HPDE6-E6E7 (cell line): Measurements from ENCODE around the gene AK5.
A peak's percentile ranks its signal among the peaks of the same experiment; 100 is the strongest.
"Not testable (repeated sequence)": the region's sequence is repeated elsewhere in the genome, so short reads cannot be mapped to it uniquely, and the experiment has no call there.

ENCODE experiments used
- DNase-seq: peaks from one replicate; pipeline ENCODE4 v3.0.0; 2011; ENCODE audit warnings: missing footprints; ENCODE audit errors: extremely low spot score

The AK5 gene

DNA sequence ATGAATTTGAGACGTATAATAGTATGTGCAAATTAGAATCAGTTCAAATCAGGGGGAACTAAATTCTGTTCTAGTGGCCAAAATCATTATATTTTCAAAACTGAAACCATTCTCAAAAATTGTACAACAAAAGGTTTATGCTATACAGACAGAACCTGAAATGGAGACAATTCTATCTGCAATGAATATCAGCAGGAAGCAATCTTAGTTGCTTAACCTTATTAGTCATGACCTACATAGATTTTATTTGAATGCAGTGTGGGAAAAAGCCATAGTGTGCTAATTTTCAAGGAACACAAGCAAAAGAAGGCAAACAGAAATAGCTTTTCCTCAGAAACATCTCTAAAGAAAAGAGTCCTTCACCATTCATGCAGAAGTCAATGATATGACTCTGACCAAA, 6.5 kb downstream of the AK5 start:
- DNase-seq = no peak

DNA sequence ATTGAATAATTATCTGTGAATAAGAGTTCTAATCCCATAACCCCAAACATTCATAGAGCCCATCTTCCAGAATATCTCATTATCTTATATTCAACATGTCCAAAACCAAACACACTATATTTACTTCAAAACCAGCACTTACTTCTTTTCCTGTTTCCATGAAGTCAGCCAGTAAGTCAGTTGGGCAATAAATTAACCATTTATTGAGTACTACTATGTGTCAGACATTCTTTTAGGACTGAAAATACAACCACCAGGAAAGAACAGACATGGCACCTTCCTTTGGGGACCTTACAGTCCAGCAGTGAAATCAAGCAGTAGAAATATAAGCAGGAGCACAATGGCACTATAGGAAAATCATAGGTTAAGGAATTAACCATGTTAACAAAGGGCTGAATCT, 8.8 kb downstream of the AK5 start:
- no peak for DNase-seq

GRCh38 chr1:77292551-77292950, 10.7 kb downstream of the AK5 start:
- DNase-seq = no peak

GRCh38 chr1:77300566-77300965, 18.7 kb downstream of the AK5 start:
- no peak for DNase-seq

- DNase-seq = no peak
These were observed 21.6 kb downstream of the AK5 start for GRCh38 chr1:77303387-77303786.

GRCh38 chr1:77308889-77309621, 27.2 kb downstream of the AK5 start:
- DNase-seq = no peak

DNA sequence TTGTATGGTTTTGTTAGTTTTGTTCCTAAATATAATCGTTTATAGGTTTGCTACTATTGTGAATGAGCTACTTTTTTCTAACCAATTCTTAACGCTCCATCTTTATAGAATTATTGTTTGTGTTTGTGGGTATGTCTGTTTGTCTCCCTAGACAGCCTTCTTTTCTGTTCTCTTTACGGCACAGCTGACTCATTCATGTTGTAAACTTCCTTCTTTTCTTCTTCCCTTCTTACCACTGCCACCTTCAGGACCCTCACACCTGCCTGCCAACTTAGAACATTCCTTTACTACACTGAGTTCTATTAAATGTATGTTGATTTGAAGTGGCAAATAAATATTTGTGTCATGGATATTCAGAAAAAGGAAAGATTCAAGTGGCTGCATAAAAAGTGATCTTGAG, 29.1 kb downstream of the AK5 start:
- no peak for DNase-seq

DNA sequence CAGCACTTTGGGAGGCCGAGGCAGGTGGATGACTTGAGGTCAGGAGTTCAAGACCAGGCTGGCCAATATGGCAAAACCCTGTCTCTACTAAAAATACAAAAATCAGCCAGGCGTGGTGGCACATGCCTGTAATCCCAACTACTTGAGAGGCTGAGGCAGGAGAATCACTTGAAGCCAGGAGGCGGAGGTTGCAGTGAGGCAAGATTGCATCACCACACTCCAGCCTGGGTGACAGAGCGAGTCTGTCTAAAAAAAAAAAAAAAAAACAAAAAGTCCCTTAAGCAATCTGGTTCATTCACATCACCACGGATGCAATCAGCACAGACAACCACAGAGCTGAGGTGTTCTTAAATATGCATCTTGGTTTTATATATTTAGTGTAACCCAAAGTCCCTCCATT, 30.5 kb downstream of the AK5 start:
- not testable (repeated sequence) for DNase-seq

GRCh38 chr1:77313491-77313890, 31.7 kb downstream of the AK5 start:
- DNase-seq = no peak

DNA sequence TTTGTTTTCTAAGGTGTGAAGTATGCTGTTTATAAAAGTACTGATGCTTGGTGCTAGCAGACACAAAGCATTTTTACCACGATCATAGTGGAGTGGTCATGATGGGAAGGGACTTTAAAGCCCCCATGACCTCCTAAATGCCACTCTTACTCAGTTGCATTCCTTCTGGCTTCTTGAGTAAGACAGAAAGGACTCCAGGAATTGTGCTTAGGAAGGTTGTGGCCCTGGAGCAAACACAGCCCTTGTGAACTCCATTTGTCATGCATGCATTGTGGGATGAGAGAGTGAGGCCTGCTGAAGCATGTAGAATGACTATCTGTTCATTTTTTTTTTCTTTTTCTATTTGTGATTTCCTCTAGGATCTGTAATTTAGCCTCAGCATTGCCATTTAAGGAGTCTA, 34.2 kb downstream of the AK5 start:
- no peak for DNase-seq

DNA sequence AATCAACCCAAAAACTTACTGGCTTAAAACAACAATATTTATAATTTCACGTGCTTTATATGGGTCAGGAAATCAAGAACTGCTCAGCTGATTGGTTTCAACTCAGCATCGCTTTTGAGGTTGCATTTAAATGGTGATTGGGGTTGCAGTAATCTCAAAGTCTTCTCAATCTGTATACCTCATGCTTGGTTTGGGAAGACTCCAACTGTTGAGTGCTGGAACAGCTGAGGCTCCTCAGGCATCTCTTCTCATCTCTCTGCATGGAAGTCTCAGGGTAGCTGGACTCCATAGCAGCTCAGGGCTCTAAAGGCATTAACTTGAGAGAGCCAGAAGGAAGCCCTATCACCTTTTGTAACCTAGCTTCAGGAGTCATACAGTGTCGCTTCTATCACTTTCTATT, 35.1 kb downstream of the AK5 start:
- no peak for DNase-seq

DNA sequence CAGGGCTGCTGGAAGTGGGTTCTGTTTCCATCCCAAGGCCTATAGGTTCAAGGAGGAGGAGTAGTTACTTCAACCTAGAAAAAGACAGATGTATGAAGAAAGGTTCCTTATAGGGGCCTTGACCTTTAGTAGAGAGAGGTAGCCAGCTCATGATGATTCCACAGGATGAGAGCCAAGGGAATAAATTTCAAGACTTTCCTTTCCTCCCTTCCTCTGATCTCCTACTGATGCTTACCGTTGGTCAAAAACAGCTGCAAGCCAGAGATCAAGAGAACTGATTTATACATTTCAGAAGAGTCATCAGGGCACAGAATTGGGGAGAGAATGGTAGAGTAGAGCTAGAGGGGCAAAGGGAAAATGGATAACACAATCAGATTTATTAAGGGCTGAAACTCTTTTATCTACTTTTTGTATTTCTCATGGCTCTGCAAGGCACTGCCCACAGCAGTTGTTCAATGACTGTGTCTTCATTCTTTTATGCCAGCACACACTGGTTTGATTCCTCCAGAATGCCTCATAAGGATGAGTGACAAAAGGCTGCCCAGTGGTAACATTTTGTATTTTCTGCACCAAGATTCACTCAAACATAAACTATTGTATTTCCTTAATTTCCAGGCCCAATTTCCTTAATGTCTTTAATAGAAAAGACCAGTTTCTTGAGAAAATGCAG, 37.4 kb downstream of the AK5 start:
- DNase-seq = no peak

- DNase-seq = peak; percentile 12
These were observed 40.5 kb downstream of the AK5 start for GRCh38 chr1:77322061-77322900.

- no peak for DNase-seq
These were observed 51.7 kb downstream of the AK5 start for GRCh38 chr1:77333501-77333900.

- no peak for DNase-seq
These were observed 54.9 kb downstream of the AK5 start for GRCh38 chr1:77336729-77337128.

- DNase-seq = no peak
These were observed 57.5 kb downstream of the AK5 start for GRCh38 chr1:77339326-77339725.

DNA sequence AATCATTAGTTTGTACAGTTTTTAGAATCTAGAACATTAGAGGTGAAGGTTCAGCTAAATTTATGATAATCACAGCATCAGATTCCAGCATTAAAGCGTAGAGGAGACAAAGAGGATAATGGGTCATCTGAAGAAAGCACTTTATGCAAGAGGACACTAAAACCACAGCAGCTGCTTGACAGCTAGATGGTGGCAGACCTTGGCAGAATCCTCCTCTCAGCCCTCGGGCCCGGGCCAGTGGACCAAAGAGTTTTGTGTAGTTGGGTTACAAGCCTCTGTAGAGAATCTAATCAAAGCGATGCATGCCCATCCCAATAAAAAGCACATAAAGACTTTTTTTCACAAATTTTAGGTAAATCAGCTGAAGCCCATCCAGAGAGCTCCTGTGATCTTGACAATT, 59.4 kb downstream of the AK5 start:
- DNase-seq = no peak

DNA sequence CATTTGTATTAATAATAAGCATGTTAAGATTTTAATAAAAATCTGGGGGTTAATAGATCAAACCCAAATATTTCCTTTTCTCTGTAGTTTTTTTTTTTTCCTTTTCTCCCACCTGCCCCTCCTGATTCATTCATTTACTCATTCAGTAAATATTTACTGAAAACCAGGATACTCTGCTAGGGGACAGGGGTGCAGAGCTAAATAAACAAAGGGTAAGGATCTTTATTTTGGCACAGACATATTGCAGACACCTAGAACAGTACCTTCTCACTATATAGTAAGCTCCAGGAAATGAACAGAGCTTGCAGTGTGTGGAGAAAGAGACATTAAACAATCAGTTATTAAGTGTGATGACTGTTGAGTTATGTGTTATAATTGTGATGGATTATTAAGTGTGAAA, 60.9 kb downstream of the AK5 start:
- DNase-seq = no peak

GRCh38 chr1:77347646-77348045, 65.8 kb downstream of the AK5 start:
- peak; percentile 35 for DNase-seq

DNA sequence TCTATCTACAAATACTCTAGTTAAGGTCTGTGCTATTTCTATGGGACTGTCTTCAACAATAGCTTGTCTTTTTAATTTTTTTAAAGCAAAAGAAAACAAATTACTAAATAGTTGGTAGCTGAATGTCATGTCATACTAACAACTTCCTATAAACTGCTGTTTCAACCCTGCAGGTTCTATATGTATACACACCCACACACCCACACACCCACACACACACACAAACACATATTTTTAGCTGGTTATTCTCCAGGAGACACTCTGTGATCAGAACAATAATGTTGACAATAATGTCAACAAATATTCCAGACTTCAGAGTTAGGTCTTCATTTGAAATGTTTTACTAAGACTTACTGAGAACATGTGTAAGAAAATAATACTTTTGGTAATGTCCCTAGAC, 66.7 kb downstream of the AK5 start:
- DNase-seq = no peak

GRCh38 chr1:77349275-77349674, 67.5 kb downstream of the AK5 start:
- DNase-seq = no peak

- no peak for DNase-seq
These were observed 68.4 kb downstream of the AK5 start for GRCh38 chr1:77350012-77350770.
